ENCODE results near the gene RTKN. TPM values are rescaled to one million over a fixed set of nuclear protein-coding genes. Genes with fewer than 3 reads are reported as not detected.

Gene RTKN
- total RNA-seq, 1 experiment from 2014 or later, result 94.0 TPM

DNA sequence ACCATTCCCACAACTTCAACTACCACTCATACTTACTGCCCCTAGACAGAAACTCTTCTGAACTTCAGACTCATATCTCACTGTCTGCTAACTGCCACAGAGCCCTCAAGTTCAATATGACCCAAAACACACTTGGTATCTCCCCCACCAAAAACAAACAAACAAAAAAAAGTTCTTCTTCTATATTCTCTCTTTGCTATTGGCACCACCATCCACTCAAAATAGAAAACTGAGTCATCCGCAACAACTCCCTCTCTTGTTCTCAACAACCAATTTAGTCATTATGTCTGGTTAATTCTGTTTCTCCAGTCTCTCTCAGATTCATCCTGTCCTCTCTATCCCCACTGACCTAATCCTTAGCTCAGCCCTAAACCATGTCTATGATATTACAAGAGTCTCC is 54.4 kb downstream of the RTKN start:
- RAD21 ChIA-PET (ENCODE audit: low non-redundant PET in 1 of 2, low total read pairs in 2 of 2, uncharacterized antibody in 2 of 2, unreplicated experiment in 2 of 2), result no interaction called here
- BruUV-seq (replicated peaks), result no TSS peak

More for the DNA sequence above, 54.4 kb downstream of the RTKN start:
- ChIA-PET CTCF (no interaction called here), POLR2A (no interaction called here)
- DNase-seq (ENCODE audit: low read depth, low spot score) (no peak), ATAC-seq (no peak)
- H3K4me3 ChIP-seq (replicated peaks in 1 of 2; ENCODE audit: low read depth in 1 of 2, low read length in 2 of 2), result no peak overlapping the region
- no peaks in the 10 kb centered on the region for H3K9me2 ChIP-seq (ENCODE audit: insufficient read depth)
- H2AFZ ChIP-seq (ENCODE audit: low read depth, low read length, poor library complexity, severe bottlenecking), result no peak overlapping the region
- H3K27me3 ChIP-seq (ENCODE audit: insufficient read depth, low read length), result no peaks in the 10 kb centered on the region
- H4K20me1 ChIP-seq (ENCODE audit: insufficient read depth), result no peaks in the 10 kb centered on the region
- H3K27ac ChIP-seq (ENCODE audit: low read depth, low read length), result no peak overlapping the region
- intact Hi-C loops (cut with micrococcal nuclease), result no loop called here
- no peaks in the 10 kb centered on the region for H3K36me3 ChIP-seq (ENCODE audit: control insufficient read depth in 1 of 2, insufficient read depth in 2 of 2, low read length in 2 of 2)
- TF ChIP-seq, protein P1, sequence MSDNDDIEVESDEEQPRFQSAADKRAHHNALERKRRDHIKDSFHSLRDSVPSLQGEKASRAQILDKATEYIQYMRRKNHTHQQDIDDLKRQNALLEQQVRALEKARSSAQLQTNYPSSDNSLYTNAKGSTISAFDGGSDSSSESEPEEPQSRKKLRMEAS (IDR thresholded peaks at IDR 0.05), result no peak
- TF ChIP-seq JUND (IDR thresholded peaks at IDR 0.05), result no peak
- no peak for TF ChIP-seq SRF (IDR thresholded peaks at IDR 0.05; ENCODE audit: low read depth)
- no peak for TF ChIP-seq TCF7L2 (IDR thresholded peaks at IDR 0.05; ENCODE audit: borderline replicate concordance, extremely low read depth, insufficient read depth, insufficient read length)
- TF ChIP-seq EZH2phosphoT487 (IDR thresholded peaks at IDR 0.05; ENCODE audit: borderline replicate concordance), result no peak
- TF ChIP-seq ZNF274 (IDR thresholded peaks at IDR 0.05; ENCODE audit: low read depth, low read length), result no peak
- no peak for TF ChIP-seq SIN3A (IDR thresholded peaks at IDR 0.05; ENCODE audit: low read depth)
- no peak for TF ChIP-seq POLR2AphosphoS5 (IDR thresholded peaks at IDR 0.05; ENCODE audit: low read depth, low read length)
- TF ChIP-seq, protein P2, sequence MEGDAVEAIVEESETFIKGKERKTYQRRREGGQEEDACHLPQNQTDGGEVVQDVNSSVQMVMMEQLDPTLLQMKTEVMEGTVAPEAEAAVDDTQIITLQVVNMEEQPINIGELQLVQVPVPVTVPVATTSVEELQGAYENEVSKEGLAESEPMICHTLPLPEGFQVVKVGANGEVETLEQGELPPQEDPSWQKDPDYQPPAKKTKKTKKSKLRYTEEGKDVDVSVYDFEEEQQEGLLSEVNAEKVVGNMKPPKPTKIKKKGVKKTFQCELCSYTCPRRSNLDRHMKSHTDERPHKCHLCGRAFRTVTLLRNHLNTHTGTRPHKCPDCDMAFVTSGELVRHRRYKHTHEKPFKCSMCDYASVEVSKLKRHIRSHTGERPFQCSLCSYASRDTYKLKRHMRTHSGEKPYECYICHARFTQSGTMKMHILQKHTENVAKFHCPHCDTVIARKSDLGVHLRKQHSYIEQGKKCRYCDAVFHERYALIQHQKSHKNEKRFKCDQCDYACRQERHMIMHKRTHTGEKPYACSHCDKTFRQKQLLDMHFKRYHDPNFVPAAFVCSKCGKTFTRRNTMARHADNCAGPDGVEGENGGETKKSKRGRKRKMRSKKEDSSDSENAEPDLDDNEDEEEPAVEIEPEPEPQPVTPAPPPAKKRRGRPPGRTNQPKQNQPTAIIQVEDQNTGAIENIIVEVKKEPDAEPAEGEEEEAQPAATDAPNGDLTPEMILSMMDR (IDR thresholded peaks at IDR 0.05 in 2 of 3, conservative IDR thresholded peaks at IDR 0.05 in 1 of 3; ENCODE audit: borderline replicate concordance in 1 of 3, insufficient read depth in 1 of 3, low read depth in 2 of 3, low read length in 2 of 3), result no peak
- no peak for TF ChIP-seq YY1 (IDR thresholded peaks at IDR 0.05; ENCODE audit: extremely low read depth, insufficient replicate concordance, low read depth, low read length)
- TF ChIP-seq EGR1 (IDR thresholded peaks at IDR 0.05; ENCODE audit: low read depth), result no peak
- no peak for TF ChIP-seq CEBPB (IDR thresholded peaks at IDR 0.05; ENCODE audit: low read depth)
- TF ChIP-seq, protein P3, sequence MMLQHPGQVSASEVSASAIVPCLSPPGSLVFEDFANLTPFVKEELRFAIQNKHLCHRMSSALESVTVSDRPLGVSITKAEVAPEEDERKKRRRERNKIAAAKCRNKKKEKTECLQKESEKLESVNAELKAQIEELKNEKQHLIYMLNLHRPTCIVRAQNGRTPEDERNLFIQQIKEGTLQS (IDR thresholded peaks at IDR 0.05), result no peak
- TF ChIP-seq ELF1 (IDR thresholded peaks at IDR 0.05; ENCODE audit: borderline replicate concordance, low read depth), result no peak
- TF ChIP-seq, protein P4, sequence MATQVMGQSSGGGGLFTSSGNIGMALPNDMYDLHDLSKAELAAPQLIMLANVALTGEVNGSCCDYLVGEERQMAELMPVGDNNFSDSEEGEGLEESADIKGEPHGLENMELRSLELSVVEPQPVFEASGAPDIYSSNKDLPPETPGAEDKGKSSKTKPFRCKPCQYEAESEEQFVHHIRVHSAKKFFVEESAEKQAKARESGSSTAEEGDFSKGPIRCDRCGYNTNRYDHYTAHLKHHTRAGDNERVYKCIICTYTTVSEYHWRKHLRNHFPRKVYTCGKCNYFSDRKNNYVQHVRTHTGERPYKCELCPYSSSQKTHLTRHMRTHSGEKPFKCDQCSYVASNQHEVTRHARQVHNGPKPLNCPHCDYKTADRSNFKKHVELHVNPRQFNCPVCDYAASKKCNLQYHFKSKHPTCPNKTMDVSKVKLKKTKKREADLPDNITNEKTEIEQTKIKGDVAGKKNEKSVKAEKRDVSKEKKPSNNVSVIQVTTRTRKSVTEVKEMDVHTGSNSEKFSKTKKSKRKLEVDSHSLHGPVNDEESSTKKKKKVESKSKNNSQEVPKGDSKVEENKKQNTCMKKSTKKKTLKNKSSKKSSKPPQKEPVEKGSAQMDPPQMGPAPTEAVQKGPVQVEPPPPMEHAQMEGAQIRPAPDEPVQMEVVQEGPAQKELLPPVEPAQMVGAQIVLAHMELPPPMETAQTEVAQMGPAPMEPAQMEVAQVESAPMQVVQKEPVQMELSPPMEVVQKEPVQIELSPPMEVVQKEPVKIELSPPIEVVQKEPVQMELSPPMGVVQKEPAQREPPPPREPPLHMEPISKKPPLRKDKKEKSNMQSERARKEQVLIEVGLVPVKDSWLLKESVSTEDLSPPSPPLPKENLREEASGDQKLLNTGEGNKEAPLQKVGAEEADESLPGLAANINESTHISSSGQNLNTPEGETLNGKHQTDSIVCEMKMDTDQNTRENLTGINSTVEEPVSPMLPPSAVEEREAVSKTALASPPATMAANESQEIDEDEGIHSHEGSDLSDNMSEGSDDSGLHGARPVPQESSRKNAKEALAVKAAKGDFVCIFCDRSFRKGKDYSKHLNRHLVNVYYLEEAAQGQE (IDR thresholded peaks at IDR 0.05; ENCODE audit: low read depth), result no peak
- no peak overlapping the region for H3K9ac ChIP-seq (ENCODE audit: low read length)
- no peak overlapping the region for H3K4me2 ChIP-seq (ENCODE audit: low read length)
- peaks cover 58% of the 10 kb centered on the region for H3K79me2 ChIP-seq (ENCODE audit: insufficient read depth, low read length)
- peaks cover 5 to 14% of the 10 kb centered on the region in 2 experiments; a peak in 3 of 4 replicates for H3K4me1 ChIP-seq (ENCODE audit: control insufficient read depth in 1 of 2, insufficient read depth in 2 of 2, low read length in 2 of 2)
- no peaks in the 10 kb centered on the region for H3K9me3 ChIP-seq (ENCODE audit: control insufficient read depth in 1 of 2, insufficient read depth in 1 of 2, low read depth in 1 of 2, low read length in 2 of 2)
